Limb (tissue), 2 donors: ENCODE measurements around the gene GNG13.
A peak's percentile ranks its signal among the peaks of the same experiment; 100 is the strongest.

Source experiments
- DNase-seq, 2 donors: peaks; one replicate each; pipeline ENCODE4 v3.0.0-alpha.2; 2016; ENCODE audit errors: extremely low spot score in 2 of 2

Gene GNG13

GRCh38 chr16:794853-795466 is 5.6 kb downstream of the GNG13 start:
- DNase-seq, result no peak

GRCh38 chr16:794091-794822 is 6.3 kb downstream of the GNG13 start:
- DNase-seq, result no peak

DNA sequence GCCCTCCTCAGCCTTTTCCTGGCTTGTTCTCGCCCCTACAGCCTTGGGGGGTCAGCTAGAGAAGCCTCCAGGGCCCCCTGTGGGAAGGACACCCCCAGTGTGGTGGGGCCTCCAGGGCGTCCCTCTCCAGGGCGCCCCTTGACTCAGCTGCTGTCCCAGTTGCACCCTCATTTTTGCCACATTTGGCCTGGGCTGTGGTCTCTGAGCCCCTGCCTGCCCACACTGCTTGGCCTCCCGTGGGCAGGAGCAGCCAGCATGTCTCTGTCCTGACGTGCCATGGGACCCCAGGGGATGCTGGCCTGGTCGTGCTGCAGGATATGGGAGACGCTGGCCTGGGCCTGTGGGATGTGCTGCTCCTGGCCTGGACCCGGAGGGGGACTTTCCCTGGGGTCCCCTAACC is 7.1 kb downstream of the GNG13 start:
- no peak for DNase-seq

GRCh38 chr16:792221-792995 is 8.1 kb downstream of the GNG13 start:
- DNase-seq, result no peak

DNA sequence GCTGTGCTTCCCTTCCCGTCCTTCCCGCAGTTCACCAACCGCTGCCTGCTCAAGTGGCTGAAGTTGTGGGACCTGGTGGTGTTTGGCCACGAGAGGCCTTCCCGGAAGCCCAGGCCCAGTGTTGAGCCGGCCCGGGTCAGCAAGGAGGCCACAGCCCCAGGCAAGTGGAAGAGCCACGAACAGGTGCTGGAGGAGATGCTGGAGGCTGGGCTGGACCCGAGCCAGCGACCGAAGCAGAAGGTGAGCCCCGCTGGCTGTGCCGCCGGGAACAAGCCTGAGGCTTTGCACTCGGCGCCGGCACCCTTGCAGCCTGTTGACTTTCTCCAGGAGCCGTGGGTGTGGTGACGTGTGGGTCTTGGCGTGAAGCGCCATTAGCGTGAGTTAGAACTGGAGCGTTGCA is 9.4 kb downstream of the GNG13 start:
- no peak for DNase-seq

DNA sequence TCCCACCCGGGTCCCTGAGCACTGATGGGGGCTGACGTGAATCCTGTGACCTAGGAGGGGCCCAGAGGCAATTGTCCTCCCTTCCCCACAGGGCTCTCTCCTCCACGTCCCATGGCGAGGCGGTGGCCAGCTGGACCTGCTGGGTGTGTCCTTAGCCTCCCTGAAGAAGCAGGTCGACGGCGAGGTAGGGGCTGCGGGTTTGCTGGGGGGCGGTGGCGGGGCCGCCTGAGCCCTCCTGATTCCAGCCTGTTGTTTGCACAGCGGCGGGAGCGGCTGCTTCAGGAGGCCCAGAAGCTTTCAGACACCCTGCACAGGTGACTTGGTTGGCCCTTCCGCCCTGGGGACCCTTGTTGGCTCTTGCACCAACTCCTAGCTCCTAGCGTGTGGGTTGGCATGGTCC is 10.4 kb downstream of the GNG13 start:
- no peak for DNase-seq

- DNase-seq, result no peak
These were observed 11.2 kb downstream of the GNG13 start for GRCh38 chr16:789191-789850.

- peak; percentile 94 to 98 for DNase-seq
These were observed 12.0 kb downstream of the GNG13 start, which contains the start of gene CHTF18 for GRCh38 chr16:788399-789126. CHTF18 (plus strand) TSS chr16:788620; CDS start chr16:788685, 65 bp downstream.

GRCh38 chr16:787978-788398 is 12.5 kb downstream of the GNG13 start, which contains the start of gene RPUSD1:
RPUSD1 (minus strand) TSS chr16:788381; CDS start chr16:787737, 644 bp downstream.
- DNase-seq, result no peak

DNA sequence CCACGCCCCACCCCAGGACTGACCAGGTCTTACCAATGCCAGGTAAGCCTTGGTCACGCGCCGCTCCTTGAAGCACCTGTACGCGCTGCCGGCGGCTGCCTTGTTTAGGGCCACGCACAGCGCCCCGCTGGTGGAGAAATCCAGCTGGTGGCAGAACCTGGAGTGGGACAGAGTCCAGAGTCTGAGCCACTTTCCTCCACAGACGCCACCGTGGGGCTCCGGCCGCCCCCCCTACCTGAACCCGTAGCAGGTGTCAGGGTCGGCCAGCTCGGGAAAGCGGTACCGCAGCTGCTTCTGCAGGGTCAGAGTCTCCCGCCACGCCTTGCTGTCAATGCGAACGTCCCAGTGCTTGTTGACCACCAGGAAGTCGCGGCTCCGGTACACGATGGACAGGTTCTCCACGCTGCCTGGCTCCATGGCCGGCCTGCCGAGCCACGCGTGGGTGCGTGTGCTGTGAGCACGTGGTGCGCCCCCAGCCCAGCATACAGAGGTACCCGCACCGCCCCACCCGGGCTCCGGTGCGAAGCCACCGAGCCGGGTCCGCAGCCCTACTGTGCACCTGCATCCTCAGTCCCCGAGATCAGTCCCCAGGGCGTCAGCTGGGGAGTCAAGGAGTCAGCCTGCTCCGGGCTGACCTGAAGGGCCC is 13.1 kb downstream of the GNG13 start:
- DNase-seq, result no peak

GRCh38 chr16:785563-786535 is 14.7 kb downstream of the GNG13 start:
- DNase-seq, result peak in 1 of 2 donors; percentile 79

DNA sequence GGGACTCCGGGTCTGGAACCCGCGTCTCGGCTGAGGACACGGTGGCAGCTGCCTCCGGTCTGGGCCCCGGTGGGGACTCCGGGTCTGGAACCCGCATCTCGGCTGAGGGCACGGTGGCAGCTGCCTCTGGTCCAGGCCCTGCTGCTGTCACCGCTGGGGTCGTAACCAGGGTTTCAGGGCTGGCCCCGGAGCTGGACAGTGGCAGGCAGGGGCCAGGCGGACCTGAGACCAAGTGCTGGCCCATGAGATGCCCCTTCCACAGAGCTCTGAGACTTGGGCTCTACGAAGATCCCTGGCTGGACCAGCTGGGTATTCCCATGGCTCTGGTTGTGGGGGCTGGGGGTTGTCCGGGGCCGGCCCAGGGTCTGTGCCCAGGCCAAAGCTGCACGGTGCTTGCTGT is 16.1 kb downstream of the GNG13 start:
- DNase-seq, result no peak

DNA sequence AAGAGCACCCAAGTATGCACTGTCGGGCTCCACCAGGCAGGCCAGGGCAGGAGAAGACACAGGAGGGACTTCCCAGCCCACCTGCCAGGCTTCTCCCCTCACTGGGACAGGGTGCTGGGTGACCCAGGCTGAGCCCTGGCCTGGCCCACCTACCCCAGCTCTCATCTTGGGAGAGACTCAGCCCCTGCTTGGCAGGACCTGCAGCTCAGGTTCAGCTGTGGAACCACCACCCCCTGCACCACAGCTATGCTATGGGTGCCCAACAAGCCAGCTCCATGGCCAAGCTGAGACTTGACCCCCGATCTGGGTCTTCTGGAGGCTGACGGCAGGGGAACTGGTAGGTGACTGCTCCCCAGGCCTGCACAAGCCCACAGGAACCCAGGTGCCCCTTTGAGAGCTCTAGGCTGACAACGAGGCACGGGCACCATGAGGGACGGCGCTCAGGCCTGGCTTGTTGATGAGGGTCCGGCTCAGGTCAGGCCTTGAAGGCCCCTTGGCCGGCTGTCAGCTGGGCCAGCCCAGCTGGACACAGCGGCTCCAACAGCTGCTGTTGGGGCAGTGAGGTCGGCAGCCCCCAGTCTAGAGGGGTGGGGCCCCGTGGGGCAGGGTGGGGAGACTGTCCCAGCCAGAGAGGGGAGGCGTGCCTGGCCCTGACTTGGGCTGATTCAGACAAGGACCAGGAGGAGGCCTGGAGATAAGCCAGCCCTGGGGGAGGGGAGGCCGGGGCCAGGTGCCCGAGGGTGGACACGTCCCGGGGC is 17.0 kb downstream of the GNG13 start:
- no peak for DNase-seq

DNA sequence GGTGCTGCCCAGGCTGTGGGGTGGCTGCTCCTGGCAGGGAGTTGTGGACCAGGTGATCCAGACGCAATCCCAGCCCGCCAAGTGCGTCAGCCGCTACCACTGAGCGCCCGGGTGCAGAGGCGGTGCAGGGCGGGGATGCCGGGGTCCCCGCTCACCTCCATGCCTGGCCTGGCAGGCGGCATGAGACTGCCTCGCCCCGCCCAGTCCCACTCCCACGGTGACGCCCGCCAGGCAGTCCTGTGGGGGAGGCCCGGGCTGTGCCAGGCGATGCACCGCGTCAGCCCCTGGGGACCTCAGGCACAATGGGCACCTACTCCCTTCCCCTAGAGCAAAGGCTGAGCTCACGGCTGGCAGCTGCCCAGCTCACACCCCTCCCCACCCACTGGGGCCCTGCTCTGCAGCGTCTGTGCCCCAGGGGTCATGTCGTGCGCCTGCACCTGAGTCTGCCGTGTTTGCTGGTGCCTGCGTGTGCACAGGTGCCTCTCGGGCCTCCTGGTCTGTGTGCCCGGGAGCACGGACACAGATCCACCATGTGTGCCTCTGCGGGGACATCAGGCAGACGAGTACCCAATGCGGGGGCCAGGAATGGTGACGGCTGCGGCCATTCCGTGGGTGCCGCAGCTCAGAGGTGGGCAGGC is 17.6 kb downstream of the GNG13 start:
- no peak for DNase-seq

DNA sequence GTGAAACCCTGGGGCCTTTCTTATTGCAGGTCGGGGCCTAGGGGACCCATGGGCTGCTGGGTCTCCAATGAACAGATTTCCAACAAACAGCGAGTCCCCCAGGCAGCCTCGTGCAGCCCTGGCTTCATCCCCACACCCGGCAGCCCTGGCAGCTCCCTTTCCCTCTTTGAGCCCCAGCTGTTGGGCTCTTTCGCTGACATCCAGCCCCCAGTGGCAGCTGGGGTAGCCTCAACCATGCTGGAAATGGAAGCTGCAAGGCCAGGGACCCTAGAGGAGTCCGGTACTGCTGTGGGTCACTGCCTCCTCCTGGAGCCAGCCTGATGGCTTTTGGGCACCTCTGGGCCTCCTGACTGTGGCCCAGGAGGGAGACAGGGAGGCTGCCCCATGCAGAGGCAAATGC is 18.3 kb downstream of the GNG13 start:
- no peak for DNase-seq

DNA sequence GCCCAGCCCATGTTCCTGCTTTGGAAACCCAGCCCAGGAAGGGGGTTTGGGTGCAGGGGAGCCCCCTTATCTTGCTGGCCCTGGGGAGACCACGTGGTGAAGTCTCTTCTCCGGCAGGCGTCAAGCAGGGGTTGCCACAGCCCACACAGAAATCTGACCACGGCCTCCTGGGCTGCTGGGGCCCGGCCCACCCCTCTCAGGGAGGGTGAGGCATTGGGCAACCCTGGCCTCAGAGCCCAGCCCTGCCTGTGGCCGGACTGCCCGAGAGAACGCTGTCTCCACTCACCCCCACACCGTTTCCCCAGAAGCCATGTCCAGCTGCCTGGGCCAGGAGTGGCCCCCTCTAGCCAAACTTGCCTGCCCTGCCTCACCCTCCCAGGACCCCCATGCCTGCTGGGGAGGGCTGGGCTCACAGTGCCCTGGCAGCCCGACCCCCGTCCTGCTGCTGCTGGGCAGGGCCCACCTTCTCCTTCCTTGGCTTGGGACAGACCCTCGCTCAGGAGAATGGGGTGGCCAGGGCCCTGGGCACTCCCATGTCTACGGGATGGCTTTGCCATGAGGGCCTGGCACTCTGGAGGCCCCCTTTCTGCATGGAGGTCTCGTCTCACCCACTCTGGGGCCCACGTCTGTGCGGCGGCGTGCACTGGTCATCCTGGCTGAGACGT is 19.1 kb downstream of the GNG13 start:
- no peak for DNase-seq

GRCh38 chr16:780296-780695 is 20.2 kb downstream of the GNG13 start:
- DNase-seq, result no peak

GRCh38 chr16:779561-779960 is 21.0 kb downstream of the GNG13 start:
- DNase-seq, result no peak
